GM21423 (cell line): Measurements from ENCODE around the gene PSENEN.

Experiments used
- ATAC-seq: cut with Tn5 transposase; IDR thresholded peaks from one replicate; pipeline ENCODE4 v1.9.1; 2021; ENCODE audit warnings: mild to moderate bottlenecking, moderate library complexity; ENCODE audit not compliant: unreplicated experiment

Gene PSENEN

DNA sequence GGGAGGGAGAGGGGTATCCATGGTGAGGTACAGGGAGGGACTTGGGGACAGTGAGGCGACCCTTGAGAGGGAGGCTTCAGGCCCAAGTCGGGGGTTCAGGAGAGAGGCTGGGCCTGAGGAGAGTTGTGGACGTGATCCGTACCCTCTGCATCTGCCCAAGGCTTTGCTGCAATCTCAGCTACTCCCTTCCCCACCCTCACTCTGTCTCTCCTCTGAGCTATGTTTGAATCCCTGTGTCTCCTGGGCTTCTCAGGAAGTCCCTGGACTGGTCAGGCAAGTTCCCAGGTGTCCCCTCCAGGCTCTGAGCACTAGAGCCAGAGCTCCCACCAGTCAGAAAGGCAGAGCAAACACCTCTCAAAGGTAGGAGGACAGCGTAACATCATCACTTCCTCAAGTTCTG, 4.7 kb downstream of the PSENEN start:
- ATAC-seq: no peak

- no peak for ATAC-seq
Measured at GRCh38 chr19:35751839-35752745, 6.6 kb downstream of the PSENEN start.

DNA sequence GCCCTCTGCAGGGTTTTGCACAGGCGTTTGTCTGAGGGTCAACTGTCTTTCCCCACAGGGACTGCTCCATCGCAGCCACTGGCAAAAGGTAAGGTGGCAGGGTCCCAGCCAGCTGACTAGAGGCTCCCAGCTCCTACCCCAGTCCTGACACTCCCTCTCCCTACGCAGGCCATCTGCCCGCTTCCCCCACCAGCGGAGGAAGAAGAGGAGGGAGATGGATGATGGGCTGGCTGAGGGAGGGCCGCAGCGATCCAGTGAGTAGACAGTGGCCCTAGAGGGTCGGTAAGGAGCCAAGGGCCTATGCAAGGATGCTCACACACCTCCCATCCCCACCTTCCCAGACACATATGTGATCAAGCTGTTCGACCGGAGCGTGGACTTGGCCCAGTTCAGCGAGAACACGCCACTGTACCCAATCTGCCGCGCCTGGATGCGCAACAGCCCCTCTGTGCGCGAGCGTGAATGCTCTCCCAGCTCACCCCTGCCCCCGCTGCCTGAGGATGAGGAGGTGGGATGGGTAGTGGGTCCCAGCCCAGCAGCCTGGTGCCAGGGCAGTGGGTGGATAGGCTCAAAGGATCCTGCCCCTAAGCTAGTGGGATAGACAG, 7.4 kb downstream of the PSENEN start:
- no peak for ATAC-seq

GRCh38 chr19:35753634-35754369, 8.4 kb downstream of the PSENEN start:
- no peak for ATAC-seq

GRCh38 chr19:35754370-35755130, 9.1 kb downstream of the PSENEN start:
- no peak for ATAC-seq

DNA sequence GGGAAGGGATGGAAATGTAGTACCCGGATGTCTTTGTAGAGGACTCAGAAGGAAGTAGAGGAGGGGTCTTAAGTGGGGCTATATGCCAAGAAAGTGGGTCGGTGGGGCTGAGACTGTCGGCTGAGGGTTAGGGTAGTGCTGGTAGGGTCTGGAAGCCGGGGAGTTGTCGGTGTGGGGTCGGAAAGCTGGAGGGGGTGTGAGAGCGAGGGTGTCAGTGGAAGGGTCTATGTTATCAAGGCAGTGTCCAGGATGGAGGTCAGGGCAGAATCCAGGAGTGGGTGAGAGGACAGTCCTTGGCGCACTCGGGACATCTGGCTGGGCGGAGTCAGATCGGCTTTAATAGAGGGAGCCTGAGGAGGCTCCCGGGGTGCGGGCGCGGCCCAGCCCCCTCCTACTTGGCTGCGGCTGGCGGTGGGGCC, 9.7 kb downstream of the PSENEN start:
- ATAC-seq: no peak

DNA sequence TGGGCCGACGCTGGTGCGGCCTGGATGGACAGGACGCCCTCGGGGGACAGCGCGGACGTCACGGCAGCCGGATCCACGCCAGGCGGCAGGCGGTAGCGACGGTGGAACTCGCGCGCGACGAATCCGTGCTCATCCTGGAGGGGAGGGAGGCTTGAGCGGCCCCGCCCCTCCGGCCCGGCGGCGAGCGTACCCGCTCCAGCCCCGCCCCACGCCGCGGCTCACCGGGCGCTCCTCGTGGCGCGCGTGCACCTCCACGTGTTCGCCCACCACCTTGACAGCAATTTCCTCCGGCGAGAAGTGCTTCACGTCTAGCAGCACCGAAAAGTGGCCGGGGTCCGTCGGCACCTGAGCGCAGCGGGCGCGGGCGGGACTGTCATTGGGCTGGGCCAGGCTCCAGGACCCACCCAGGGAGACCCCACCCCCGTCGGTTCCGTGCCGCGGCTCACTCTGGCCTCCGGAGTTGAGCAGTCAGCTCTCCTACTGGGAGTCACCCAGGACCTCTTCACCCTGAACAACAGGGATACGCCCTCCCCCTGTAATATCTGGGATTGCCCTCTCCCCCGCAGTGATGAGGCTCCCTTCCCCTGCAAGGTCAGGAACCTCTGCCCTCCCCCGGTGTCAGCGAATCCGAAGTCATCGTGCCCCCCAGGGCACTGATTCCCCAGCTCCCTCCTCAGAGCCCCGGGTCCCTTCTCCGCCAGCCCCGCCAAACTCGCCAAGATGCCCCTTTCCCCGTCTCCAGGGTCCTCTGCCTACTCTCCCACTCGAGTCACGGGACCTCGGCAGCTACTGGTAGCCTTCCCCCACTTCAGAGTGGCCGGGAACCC, 10.3 kb downstream of the PSENEN start:
- no peak for ATAC-seq

GRCh38 chr19:35756377-35757230, 11.2 kb downstream of the PSENEN start, which contains the start of gene HSPB6:
HSPB6 (minus strand) TSS chr19:35757029; CDS start chr19:35757008, 21 bp downstream.
- ATAC-seq: no peak

DNA sequence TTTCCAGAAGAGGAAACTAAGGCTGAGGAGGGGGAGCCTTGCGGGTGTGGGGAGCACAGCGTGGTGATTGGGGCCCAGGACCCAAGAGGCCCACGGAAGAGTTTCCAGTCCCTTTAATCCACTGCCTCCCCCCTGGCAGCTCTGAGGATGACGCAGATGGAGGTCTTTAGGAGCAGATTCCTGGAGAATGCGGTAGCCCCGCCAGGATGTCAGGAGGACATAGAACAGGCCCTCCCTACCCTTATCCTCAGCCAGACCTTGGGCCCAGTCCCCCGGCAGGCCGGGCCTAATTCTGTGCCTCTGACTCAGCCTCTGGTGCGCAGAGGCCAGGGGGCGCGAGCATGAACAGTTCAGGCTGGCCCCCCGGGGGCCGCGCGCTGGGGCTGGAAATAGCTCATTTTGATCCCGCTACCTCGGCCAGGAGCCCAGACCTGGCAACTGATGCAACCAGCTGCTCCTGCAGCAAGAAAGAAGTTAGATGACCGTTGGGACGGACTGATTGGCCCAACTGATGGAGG, 11.8 kb downstream of the PSENEN start:
- ATAC-seq: no peak

DNA sequence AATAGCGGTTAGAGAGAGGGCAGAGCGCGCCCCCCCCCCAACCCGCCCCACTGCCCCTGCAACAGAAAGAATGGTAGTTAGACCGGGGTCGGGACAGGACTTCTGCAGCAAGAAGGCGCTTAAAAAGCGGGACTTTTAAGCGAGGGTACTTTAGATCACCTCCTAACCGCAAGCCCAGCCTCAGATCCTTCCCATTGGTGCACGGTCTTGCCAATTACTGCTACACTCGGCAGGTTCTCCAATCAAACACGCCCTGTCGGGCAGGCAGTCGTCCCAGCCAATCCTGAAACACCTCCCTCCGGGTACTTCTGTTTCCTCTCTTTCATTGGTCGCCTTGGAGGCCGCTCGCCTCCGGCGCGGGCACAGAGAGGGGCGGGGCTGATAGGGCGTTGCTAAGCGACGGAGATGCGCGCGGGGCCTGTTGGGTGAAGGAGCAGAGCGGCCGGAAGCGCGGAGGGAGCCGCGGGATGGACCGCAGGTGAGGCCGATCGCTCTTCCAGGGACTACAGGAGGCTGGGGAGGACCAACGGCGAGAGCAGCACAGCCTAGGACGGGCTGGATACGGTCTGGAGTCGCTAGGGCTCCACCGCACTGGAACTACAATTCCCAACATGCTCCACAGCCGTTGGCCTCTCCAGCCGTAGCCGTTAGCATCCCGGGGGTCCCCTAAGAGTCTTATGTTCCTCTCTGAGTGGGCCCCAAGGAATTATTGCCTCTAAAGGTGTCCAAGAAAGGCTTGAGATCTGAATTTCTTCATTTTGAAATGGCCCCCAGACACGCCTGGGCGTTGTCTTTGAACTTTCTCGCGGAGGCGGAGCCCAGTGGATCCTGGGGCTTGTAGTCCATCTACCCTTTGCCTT, 12.5 kb downstream of the PSENEN start, which contains the start of gene PROSER3:
Gene PROSER3, plus strand, starts transcription at position 428 of the 860 bp plus-strand sequence. Its CDS starts 40 bp downstream, at position 468.
- ATAC-seq: peak; percentile 92

DNA sequence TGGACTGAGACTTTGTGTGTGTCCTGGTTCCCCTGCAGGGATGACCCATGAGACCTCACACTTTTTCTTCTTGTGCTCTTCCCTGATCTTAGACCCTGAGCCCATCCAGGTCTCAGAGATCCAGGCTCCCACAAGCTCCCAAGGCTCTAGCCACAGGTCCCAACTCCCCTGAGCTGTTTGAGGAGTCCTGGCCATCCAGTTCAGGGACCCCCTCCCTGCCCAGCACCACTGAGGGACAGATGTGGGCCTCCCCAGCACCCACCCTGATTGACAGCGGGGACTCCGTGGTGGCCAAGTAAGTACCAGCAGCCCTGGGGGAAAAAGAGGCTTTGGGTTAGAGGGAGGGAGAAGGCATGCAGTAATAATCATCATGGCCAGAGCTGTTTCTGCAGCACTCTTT, 14.2 kb downstream of the PSENEN start:
- no peak for ATAC-seq

DNA sequence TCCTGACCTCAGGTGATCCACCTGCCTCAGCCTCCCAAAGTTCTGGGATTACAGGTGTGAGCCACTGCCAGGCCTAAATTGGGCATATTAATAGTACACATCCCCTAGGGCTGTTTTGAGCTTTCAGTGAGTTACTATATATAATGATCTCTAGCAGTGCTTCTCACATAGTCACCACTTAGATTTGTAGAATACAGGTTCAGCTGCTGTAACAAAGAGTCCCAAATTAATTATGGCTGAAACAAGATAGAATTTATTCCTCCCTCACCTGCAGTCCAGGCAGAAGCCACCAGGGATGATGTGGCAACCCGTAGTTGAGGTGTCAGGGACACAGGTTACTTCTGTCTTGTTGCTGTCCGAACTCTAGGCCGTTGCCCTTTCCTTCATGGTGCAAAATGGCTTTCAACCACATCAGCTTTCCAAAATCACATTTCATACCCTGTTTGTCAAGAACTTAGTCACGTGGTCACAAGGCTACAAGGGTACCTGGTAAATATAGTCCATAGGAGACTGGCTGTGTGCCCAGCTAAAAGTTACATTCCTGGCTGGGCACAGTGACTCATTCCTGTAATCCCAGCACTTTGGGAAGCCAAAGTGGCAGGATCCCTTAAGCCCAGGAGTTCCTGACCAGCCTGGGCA, 15.4 kb downstream of the PSENEN start:
- no peak for ATAC-seq

GRCh38 chr19:35764432-35765315, 19.2 kb downstream of the PSENEN start:
- ATAC-seq: no peak

- no peak for ATAC-seq
Measured at GRCh38 chr19:35766571-35767104, 21.2 kb downstream of the PSENEN start.

DNA sequence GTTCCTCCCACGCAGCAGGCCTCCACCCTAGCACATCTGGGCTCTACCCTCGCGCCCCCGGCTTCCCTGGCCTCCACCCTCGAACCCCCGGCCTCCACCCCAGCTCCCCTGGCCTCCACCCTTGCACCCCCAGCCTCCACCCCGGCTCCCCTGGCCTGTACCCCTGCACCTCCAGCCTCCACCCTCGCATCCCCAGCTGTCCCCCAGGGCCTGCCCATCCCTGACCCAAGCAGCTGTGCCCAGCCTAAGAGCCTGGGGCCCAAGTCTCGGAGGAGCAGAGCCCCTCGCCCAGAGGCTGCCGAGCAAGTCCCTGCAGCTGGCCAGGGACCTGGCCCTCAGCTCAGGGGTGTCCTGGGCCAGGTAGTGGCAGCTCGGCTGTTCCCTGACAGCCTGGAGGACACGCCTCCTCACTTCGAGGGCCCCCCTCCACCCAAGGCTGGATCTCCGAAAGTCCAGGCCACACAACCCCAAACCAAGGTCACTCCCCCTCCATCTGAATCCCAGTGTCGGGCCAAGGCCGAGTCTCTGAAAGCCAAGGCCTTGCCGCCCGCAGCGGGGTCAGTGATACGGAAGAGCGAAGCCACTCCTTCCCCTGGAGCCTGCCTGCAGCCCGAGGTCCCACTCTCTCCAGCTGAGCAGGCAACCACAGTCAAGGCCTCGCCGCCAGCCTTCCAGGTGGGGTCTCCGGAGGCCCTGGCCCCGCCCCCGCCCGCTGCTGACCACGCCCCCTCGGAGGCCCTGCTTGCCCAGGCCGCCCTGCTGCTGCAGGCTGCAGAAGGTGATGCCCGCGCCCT, 22.0 kb downstream of the PSENEN start:
- ATAC-seq: no peak
